ENCODE results near the gene TMEM9. TPM values are rescaled to one million over a fixed set of nuclear protein-coding genes. Genes with fewer than 3 reads are reported as not detected.

Gene TMEM9
- total RNA-seq, 1 experiment from 2014 or later: 69.7 TPM

DNA sequence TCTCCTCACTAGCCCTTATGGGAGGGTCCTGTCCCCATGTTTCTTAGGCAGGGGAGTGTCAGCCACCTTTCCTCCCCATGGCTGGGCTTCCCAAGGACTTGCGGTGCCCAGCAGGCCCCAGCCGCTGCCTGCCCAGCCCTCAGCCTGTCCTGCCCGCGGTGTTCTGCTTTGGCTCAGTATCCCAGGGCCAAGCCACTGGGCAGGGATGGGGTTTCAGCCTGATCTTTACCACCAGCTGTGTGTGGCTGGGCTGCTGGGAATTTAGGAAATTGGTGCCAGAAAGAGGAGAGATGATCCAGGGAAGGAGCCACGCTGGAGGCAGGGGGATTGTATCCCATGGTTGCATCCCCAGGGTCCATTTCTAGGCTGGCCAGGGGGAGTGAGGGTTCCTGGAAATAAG lies 29.5 kb upstream of the TMEM9 start:
- peaks cover 7% of the 10 kb centered on the region for H3K4me1 ChIP-seq (ENCODE audit: insufficient read depth, low read length, poor library complexity, severe bottlenecking)
- no peak for TF ChIP-seq EZH2 (IDR thresholded peaks at IDR 0.05; ENCODE audit: borderline replicate concordance, low read depth, low read length, poor library complexity, severe bottlenecking)
- TF ChIP-seq, protein P1, sequence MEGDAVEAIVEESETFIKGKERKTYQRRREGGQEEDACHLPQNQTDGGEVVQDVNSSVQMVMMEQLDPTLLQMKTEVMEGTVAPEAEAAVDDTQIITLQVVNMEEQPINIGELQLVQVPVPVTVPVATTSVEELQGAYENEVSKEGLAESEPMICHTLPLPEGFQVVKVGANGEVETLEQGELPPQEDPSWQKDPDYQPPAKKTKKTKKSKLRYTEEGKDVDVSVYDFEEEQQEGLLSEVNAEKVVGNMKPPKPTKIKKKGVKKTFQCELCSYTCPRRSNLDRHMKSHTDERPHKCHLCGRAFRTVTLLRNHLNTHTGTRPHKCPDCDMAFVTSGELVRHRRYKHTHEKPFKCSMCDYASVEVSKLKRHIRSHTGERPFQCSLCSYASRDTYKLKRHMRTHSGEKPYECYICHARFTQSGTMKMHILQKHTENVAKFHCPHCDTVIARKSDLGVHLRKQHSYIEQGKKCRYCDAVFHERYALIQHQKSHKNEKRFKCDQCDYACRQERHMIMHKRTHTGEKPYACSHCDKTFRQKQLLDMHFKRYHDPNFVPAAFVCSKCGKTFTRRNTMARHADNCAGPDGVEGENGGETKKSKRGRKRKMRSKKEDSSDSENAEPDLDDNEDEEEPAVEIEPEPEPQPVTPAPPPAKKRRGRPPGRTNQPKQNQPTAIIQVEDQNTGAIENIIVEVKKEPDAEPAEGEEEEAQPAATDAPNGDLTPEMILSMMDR (conservative IDR thresholded peaks at IDR 0.05; ENCODE audit: low read depth, low read length): no peak
- no peak for DNase-seq (ENCODE audit: low spot score)
- H3K4me3 ChIP-seq (ENCODE audit: low read depth, low read length, poor library complexity, severe bottlenecking): no peak overlapping the region
- no peaks in the 10 kb centered on the region for H3K27me3 ChIP-seq (replicated peaks; ENCODE audit: insufficient read depth, low read depth, low read length, poor library complexity)
- POLR2A ChIA-PET (ENCODE audit: low non-redundant PET): no interaction called here
- H3K9me3 ChIP-seq (ENCODE audit: low read depth, low read length, poor library complexity, severe bottlenecking): no peaks in the 10 kb centered on the region
- BruUV-seq (replicated peaks): no TSS peak
- intact Hi-C loops (cut with micrococcal nuclease; ENCODE audit: unreplicated experiment): no loop called here
- no peaks in the 10 kb centered on the region for H3K36me3 ChIP-seq (ENCODE audit: insufficient read depth, low read length, poor library complexity, severe bottlenecking)
- CTCF ChIA-PET: no interaction called here
- no peak overlapping the region for H3K27ac ChIP-seq (ENCODE audit: low read depth, low read length, poor library complexity, severe bottlenecking)

DNA sequence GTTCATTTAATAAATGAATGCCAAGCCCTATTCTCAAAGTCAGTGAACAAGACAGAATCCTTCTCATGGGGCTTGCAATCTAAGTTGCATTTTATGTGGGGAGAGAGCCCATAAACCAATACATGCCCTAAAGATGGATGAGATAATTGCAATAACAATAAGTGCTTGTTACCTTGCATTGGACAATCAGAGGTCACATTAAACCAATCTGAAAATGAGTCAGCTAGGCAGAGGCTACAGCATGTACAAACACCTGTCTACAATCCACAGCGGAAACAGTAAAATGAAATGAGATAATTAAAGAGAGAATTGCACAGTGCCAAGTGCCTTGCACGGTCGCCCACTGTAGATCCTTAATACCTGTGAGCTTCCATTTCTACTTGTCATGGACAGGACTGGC lies 28.9 kb upstream of the TMEM9 start:
- intact Hi-C loops (cut with micrococcal nuclease; ENCODE audit: unreplicated experiment): no loop called here
- POLR2A ChIA-PET (ENCODE audit: low non-redundant PET): no interaction called here
- H3K36me3 ChIP-seq (ENCODE audit: insufficient read depth, low read length, poor library complexity, severe bottlenecking): no peaks in the 10 kb centered on the region
- H3K4me1 ChIP-seq (ENCODE audit: insufficient read depth, low read length, poor library complexity, severe bottlenecking): peaks cover 7% of the 10 kb centered on the region
- no TSS peak for BruUV-seq (replicated peaks)
- no peak for TF ChIP-seq EZH2 (IDR thresholded peaks at IDR 0.05; ENCODE audit: borderline replicate concordance, low read depth, low read length, poor library complexity, severe bottlenecking)
- TF ChIP-seq, protein P1 (conservative IDR thresholded peaks at IDR 0.05; ENCODE audit: low read depth, low read length): no peak
- H3K9me3 ChIP-seq (ENCODE audit: low read depth, low read length, poor library complexity, severe bottlenecking): no peaks in the 10 kb centered on the region
- CTCF ChIA-PET: no interaction called here
- H3K27ac ChIP-seq (ENCODE audit: low read depth, low read length, poor library complexity, severe bottlenecking): no peak overlapping the region
- no peak overlapping the region for H3K4me3 ChIP-seq (ENCODE audit: low read depth, low read length, poor library complexity, severe bottlenecking)
- H3K27me3 ChIP-seq (replicated peaks; ENCODE audit: insufficient read depth, low read depth, low read length, poor library complexity): no peaks in the 10 kb centered on the region
- DNase-seq (ENCODE audit: low spot score): no peak

DNA sequence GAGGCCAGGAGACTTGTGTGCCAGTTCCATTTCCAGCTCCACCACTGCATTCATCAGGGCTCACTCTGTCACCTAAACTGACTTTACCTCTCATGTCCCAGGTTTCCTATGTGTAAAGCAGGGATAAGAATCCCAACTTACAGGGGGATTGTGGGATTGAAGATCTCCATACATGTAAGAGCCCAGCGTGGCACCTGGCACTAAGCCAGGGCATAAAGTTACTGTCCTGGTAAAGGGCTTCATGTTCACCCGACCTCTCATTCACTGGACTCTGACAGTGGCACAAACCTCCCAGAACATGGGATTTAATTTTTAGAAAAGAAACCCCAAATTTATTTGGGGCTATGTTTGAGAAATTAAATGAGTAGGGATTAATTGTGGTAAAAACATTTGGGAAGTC lies 27.5 kb upstream of the TMEM9 start:
- Histone ChIP-seq H3K4me3 (ENCODE audit: low read depth, low read length, poor library complexity, severe bottlenecking) (no peak overlapping the region), H3K4me1 (ENCODE audit: insufficient read depth, low read length, poor library complexity, severe bottlenecking) (peaks cover 7% of the 10 kb centered on the region), H3K9me3 (ENCODE audit: low read depth, low read length, poor library complexity, severe bottlenecking) (no peaks in the 10 kb centered on the region), H3K27me3 (replicated peaks; ENCODE audit: insufficient read depth, low read depth, low read length, poor library complexity) (no peaks in the 10 kb centered on the region), H3K27ac (ENCODE audit: low read depth, low read length, poor library complexity, severe bottlenecking) (no peak overlapping the region), H3K36me3 (ENCODE audit: insufficient read depth, low read length, poor library complexity, severe bottlenecking) (no peaks in the 10 kb centered on the region)
- ChIA-PET CTCF (no interaction called here), POLR2A (ENCODE audit: low non-redundant PET) (no interaction called here)
- intact Hi-C loops (cut with micrococcal nuclease; ENCODE audit: unreplicated experiment): no loop called here
- no peak for TF ChIP-seq EZH2 (IDR thresholded peaks at IDR 0.05; ENCODE audit: borderline replicate concordance, low read depth, low read length, poor library complexity, severe bottlenecking)
- TF ChIP-seq, protein P1 (conservative IDR thresholded peaks at IDR 0.05; ENCODE audit: low read depth, low read length): no peak
- no peak for DNase-seq (ENCODE audit: low spot score)
- BruUV-seq (replicated peaks): no TSS peak

All from A673 (cell line).